Measurements from ENCODE around the gene SBSN. TPM values are rescaled to one million over a fixed set of nuclear protein-coding genes. Genes with fewer than 3 reads are reported as not detected.

Gene SBSN
- polyA plus RNA-seq, 2 of the 4 experiments (the other 2 are of a cell fraction) = 0.28 to 1.1 TPM

- no peak for TF ChIP-seq SREBF2 (IDR thresholded peaks at IDR 0.05)
- TF ChIP-seq TP53 (CRISPR knock-in tag; IDR thresholded peaks at IDR 0.05) = no peak
- TF ChIP-seq USF2 (IDR thresholded peaks at IDR 0.05) = peak; percentile 79
- TF ChIP-seq RCOR1 (IDR thresholded peaks at IDR 0.05; ENCODE audit: low read depth, low read length) = no peak
- TF ChIP-seq POLR2AphosphoS2 (conservative IDR thresholded peaks at IDR 0.05; ENCODE audit: low read length) = no peak
Measured at GRCh38 chr19:35545001-35545854, 17.1 kb upstream of the SBSN start, which contains the start of gene TMEM147 (continued).

GRCh38 chr19:35544110-35544802 is 16.1 kb upstream of the SBSN start:
- Histone ChIP-seq H3K4me1 (peaks cover 14% of the 10 kb centered on the region), H3K4me2 (peak overlapping the region; percentile 85), H3K27ac (peak overlapping the region; percentile 88 to 93), H3K9me3 (no peaks in the 10 kb centered on the region), H3K4me3 (peak overlapping the region; percentile 86)
- FAIRE-seq = no peak
- CTCF ChIA-PET = interaction anchor here (0.8 to 2.6 kb wide), 5 partner anchors 10 to 36 kb away, joined by 3 to 24 read pairs (median 6); no protein-coding TSS in a partner anchor
- TF ChIP-seq HOXA7 (CRISPR knock-in tag; IDR thresholded peaks at IDR 0.05) (0 out of 2 replicates have a peak, but pooled peaks have one; percentile 24), CHD4 (IDR thresholded peaks at IDR 0.05; ENCODE audit: borderline replicate concordance) (no peak), TP53 (CRISPR knock-in tag; IDR thresholded peaks at IDR 0.05) (0 out of 2 replicates have a peak, but pooled peaks have one; percentile 72), RAD21 (conservative IDR thresholded peaks at IDR 0.05 in 1 of 2, IDR thresholded peaks at IDR 0.05 in 1 of 2) (no peak), HOXB5 (CRISPR knock-in tag; IDR thresholded peaks at IDR 0.05) (no peak), CBX8 (IDR thresholded peaks at IDR 0.05) (no peak), ZSCAN20 (CRISPR knock-in tag; IDR thresholded peaks at IDR 0.05) (no peak), RCOR1 (IDR thresholded peaks at IDR 0.05; ENCODE audit: low read depth, low read length) (no peak), MAFK (IDR thresholded peaks at IDR 0.05; ENCODE audit: partially characterized antibody) (no peak), FOSL2 (IDR thresholded peaks at IDR 0.05) (no peak), FOSL2 (CRISPR knock-in tag; IDR thresholded peaks at IDR 0.05) (no peak), GATA3 (IDR thresholded peaks at IDR 0.05; ENCODE audit: borderline replicate concordance) (no peak), FOXS1 (CRISPR knock-in tag; IDR thresholded peaks at IDR 0.05) (no peak), RFX5 (IDR thresholded peaks at IDR 0.05) (no peak), NR3C1 (IDR thresholded peaks at IDR 0.05) (no peak)
- TF ChIP-seq, protein P1, sequence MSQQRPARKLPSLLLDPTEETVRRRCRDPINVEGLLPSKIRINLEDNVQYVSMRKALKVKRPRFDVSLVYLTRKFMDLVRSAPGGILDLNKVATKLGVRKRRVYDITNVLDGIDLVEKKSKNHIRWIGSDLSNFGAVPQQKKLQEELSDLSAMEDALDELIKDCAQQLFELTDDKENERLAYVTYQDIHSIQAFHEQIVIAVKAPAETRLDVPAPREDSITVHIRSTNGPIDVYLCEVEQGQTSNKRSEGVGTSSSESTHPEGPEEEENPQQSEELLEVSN (IDR thresholded peaks at IDR 0.05; ENCODE audit: borderline replicate concordance, low read depth) = no peak
- POLR2A ChIA-PET = interaction anchor here (0.6 to 0.9 kb wide), 2 partner anchors 14 to 104 kb away, joined by 3 read pairs; partner anchors contain the start of gene COX6B1
- WGBS (ENCODE audit: missing lambda C conversion rate) = 76% methylated on average over 3 of the region's 3 CpGs
- DNase-seq (ENCODE audit: low read depth in 1 of 2, low spot score in 1 of 2) = no peak
- no peak for ATAC-seq

DNA sequence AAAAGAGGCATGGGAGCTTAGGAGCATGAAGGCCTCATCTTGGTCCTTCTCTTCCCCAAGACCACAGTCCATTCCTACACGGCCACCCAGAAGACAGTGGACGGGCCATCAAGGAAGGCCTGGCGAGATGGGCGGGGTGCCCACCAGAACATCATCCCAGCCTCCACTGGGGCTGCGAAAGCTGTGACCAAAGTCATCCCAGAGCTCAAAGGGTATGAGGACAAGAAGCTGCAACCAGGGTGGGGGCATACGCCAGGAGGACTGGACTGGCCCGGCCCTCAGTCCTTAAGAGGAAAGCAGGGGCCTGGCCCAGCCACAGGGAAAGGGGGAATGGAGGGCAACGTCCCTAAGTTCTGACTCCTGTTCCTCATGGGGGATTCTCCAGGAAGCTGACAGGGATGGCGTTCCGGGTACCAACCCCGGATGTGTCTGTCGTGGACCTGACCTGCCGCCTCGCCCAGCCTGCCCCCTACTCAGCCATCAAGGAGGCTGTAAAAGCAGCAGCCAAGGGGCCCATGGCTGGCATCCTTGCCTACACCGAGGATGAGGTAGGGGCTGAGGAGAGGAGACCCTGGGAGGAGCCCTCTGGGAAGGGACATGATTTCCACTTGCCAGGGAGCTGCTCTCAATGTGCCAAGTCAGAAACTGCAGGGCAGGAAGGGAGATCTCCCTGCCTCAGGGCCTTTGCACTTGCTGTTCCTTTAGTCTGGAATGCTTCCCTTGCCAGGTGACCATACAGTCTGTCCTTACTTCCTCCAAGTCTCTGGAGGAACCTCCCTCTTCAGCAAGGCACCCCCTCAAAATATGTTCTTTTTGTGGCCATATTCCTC is 15.4 kb upstream of the SBSN start:
- WGBS (ENCODE audit: missing lambda C conversion rate) = 95% methylated on average over 15 of the region's 15 CpGs
- no peak for TF ChIP-seq NR3C1 (IDR thresholded peaks at IDR 0.05)
- TF ChIP-seq POLR2A (IDR thresholded peaks at IDR 0.05; ENCODE audit: low read length) = peak; percentile 19; the same call in 1 of the 2 replicates
- no peak for TF ChIP-seq CBX8 (IDR thresholded peaks at IDR 0.05)
- Histone ChIP-seq H3K9me3 (no peaks in the 10 kb centered on the region), H3K4me2 (peak overlapping the region; percentile 85), H3K4me3 (no peak overlapping the region), H3K27ac (peak overlapping the region in 1 of 2 experiments; percentile 93; a peak in 3 of 6 replicates), H3K4me1 (peaks cover 14% of the 10 kb centered on the region)
- POLR2A ChIA-PET = interaction anchor here (0.9 kb wide), 1 partner anchor 14 kb away, joined by 3 read pairs; no protein-coding TSS in a partner anchor
- ATAC-seq (no peak), DNase-seq (ENCODE audit: low read depth in 1 of 2, low spot score in 1 of 2) (no peak), FAIRE-seq (no peak)
- CTCF ChIA-PET = interaction anchor here (1.3 to 2.6 kb wide), 5 partner anchors 9 to 33 kb away, joined by 3 to 24 read pairs (median 7); partner anchors contain the start of gene DMKN

Measured in A549 (cell line).